MM.1S (cell line): ENCODE results near the gene ARHGAP45.

Source experiments
- DNase-seq: peaks from one replicate; pipeline ENCODE4 v3.0.0-alpha.2; 2015
- H2AFZ ChIP-seq: fragments of 300-600 bp; sonication (generic); 2 replicates; pipeline ENCODE4 v1.6.0; 2016; ENCODE audit warnings: antibody characterized with exemption, low read length
- H3F3A ChIP-seq: fragments of 300-600 bp; sonication (generic); 2 replicates; pipeline ENCODE4 v1.6.1; 2016; ENCODE audit warnings: mild to moderate bottlenecking, antibody characterized with exemption, low read length, moderate library complexity, mixed read lengths; ENCODE audit not compliant: insufficient read depth
- H3K27ac ChIP-seq: fragments of 300-600 bp; sonication (generic); 2 replicates; pipeline ENCODE4 v1.5.1; 2016; ENCODE audit warnings: mild to moderate bottlenecking, low read length
- H3K27me3 ChIP-seq: fragments of 300-600 bp; sonication (generic); replicated peaks from 2 replicates; pipeline ENCODE4 v1.6.0; 2016; ENCODE audit warnings: low read length; ENCODE audit not compliant: insufficient read depth
- H3K36me3 ChIP-seq: fragments of 300-600 bp; sonication (generic); replicated peaks from 2 replicates; pipeline ENCODE4 v1.6.1; 2016; ENCODE audit warnings: mild to moderate bottlenecking, low read length, mixed read lengths; ENCODE audit not compliant: insufficient read depth
- H3K4me1 ChIP-seq: fragments of 300-600 bp; sonication (generic); 2 replicates; pipeline ENCODE4 v1.6.1; 2016; ENCODE audit warnings: low read length, mixed read lengths
- H3K4me2 ChIP-seq: fragments of 300-600 bp; sonication (generic); 2 replicates; pipeline ENCODE4 v1.6.0; 2016; ENCODE audit warnings: low read depth, low read length
- H3K4me3 ChIP-seq: fragments of 300-600 bp; sonication (generic); 2 replicates; pipeline ENCODE4 v1.5.1; 2016; ENCODE audit warnings: low read length, mixed read lengths
- H3K79me2 ChIP-seq: fragments of 300-600 bp; sonication (generic); 2 replicates; pipeline ENCODE4 v1.6.1; 2016; ENCODE audit warnings: mixed run types, low read length, mixed read lengths
- H3K9ac ChIP-seq: fragments of 300-600 bp; sonication (generic); 2 replicates; pipeline ENCODE4 v1.6.1; 2016; ENCODE audit warnings: low read length, mixed read lengths
- H3K9me2 ChIP-seq: fragments of 300-600 bp; sonication (generic); replicated peaks from 2 replicates; pipeline ENCODE4 v1.6.1; 2016; ENCODE audit warnings: mild to moderate bottlenecking, low read length, mixed read lengths; ENCODE audit not compliant: insufficient read depth
- H3K9me3 ChIP-seq: fragments of 300-600 bp; sonication (generic); replicated peaks from 2 replicates; pipeline ENCODE4 v1.6.1; 2016; ENCODE audit warnings: mild to moderate bottlenecking, low read length, mixed read lengths; ENCODE audit not compliant: insufficient read depth
- H4K20me1 ChIP-seq: fragments of 300-600 bp; sonication (generic); 2 replicates; pipeline ENCODE4 v1.6.1; 2016; ENCODE audit warnings: mild to moderate bottlenecking, low read length, moderate library complexity, mixed read lengths; ENCODE audit not compliant: insufficient read depth
- CTCF ChIP-seq: fragments of 300-600 bp; sonication (generic); IDR thresholded peaks from 2 replicates; pipeline ENCODE4 v1.5.1; 2016; ENCODE audit warnings: antibody characterized with exemption, low read length, mixed read lengths
- EZH2 ChIP-seq: fragments of 300-600 bp; sonication (generic); optimal IDR thresholded peaks from 2 replicates; pipeline ENCODE3; 2017; ENCODE audit warnings: low read depth, mild to moderate bottlenecking, antibody characterized with exemption, low read length, mixed read lengths
- EZH2phosphoT487 ChIP-seq: fragments of 300-600 bp; sonication (generic); IDR thresholded peaks from 2 replicates; pipeline ENCODE4 v1.6.1; 2018; ENCODE audit warnings: antibody characterized with exemption, low read length

ARHGAP45 gene

GRCh38 chr19:1063030-1063908, 3.7 kb upstream of the ARHGAP45 start:
- Histone ChIP-seq H3K4me2 (no peak overlapping the region), H2AFZ (no peak overlapping the region), H3K9me3 (no peaks in the 10 kb centered on the region), H3K9me2 (no peaks in the 10 kb centered on the region), H3K27me3 (no peaks in the 10 kb centered on the region), H4K20me1 (no peaks in the 10 kb centered on the region), H3K27ac (no peak overlapping the region), H3K9ac (no peak overlapping the region), H3K36me3 (no peaks in the 10 kb centered on the region), H3K79me2 (peaks cover 17% of the 10 kb centered on the region), H3K4me1 (peaks cover 17% of the 10 kb centered on the region; the same call in 1 of the 2 replicates), H3K4me3 (no peak overlapping the region), H3F3A (peaks cover 43% of the 10 kb centered on the region)
- peak; percentile 73 for DNase-seq
- no peak for TF ChIP-seq CTCF
- TF ChIP-seq EZH2 = no peak
- no peak for TF ChIP-seq EZH2phosphoT487

GRCh38 chr19:1063909-1064660, 2.9 kb upstream of the ARHGAP45 start:
- Histone ChIP-seq H3K9me3 (no peaks in the 10 kb centered on the region), H2AFZ (no peak overlapping the region), H3K27me3 (no peaks in the 10 kb centered on the region), H3K27ac (no peak overlapping the region), H3K4me1 (peaks cover 17% of the 10 kb centered on the region; the same call in 1 of the 2 replicates), H3F3A (peaks cover 51% of the 10 kb centered on the region), H4K20me1 (no peaks in the 10 kb centered on the region), H3K9ac (no peak overlapping the region), H3K4me2 (peak overlapping the region; percentile 46; the same call in 1 of the 2 replicates), H3K79me2 (peaks cover 25% of the 10 kb centered on the region), H3K36me3 (no peaks in the 10 kb centered on the region), H3K4me3 (no peak overlapping the region), H3K9me2 (no peaks in the 10 kb centered on the region)
- DNase-seq = no peak
- no peak for TF ChIP-seq CTCF
- no peak for TF ChIP-seq EZH2
- no peak for TF ChIP-seq EZH2phosphoT487

- H3K9me3 ChIP-seq = no peaks in the 10 kb centered on the region
- H3K79me2 ChIP-seq = peaks cover 34% of the 10 kb centered on the region
- peak; percentile 83 for DNase-seq
- peaks cover 59% of the 10 kb centered on the region for H3F3A ChIP-seq
- no peaks in the 10 kb centered on the region for H3K27me3 ChIP-seq
- no peaks in the 10 kb centered on the region for H4K20me1 ChIP-seq
- peak overlapping the region; percentile 46; the same call in 1 of the 2 replicates for H3K4me2 ChIP-seq
- H3K36me3 ChIP-seq = no peaks in the 10 kb centered on the region
- H3K9ac ChIP-seq = no peak overlapping the region
- H2AFZ ChIP-seq = peak overlapping the region; percentile 22; the same call in 1 of the 2 replicates
- no peak overlapping the region for H3K27ac ChIP-seq
- no peak overlapping the region for H3K4me3 ChIP-seq
- H3K9me2 ChIP-seq = no peaks in the 10 kb centered on the region
- peaks cover 22% of the 10 kb centered on the region for H3K4me1 ChIP-seq
- TF ChIP-seq EZH2phosphoT487 (no peak), EZH2 (no peak), CTCF (peak; percentile 85)
These were observed 2.0 kb upstream of the ARHGAP45 start for GRCh38 chr19:1064661-1065605.
